ENCODE data around the gene FAM83E. TPM values are rescaled to one million over a fixed set of nuclear protein-coding genes. Genes with fewer than 3 reads are reported as not detected.
A peak's percentile ranks its signal among the peaks of the same experiment; 100 is the strongest.
"Not testable (repeated sequence)": the region's sequence is repeated elsewhere in the genome, so short reads cannot be mapped to it uniquely, and the experiment has no call there.

FAM83E gene
- total RNA-seq, 1 donor from 2014 or later = 8.1 TPM

GRCh38 chr19:48635263-48635965 is 20.5 kb upstream of the FAM83E start:
- Mint-ChIP-seq H3K4me1 (ENCODE audit: unreplicated experiment) (peaks cover 25% of the 10 kb centered on the region), H3K27me3 (no peaks in the 10 kb centered on the region), H3K4me3 (peak overlapping the region; percentile 91), H3K9me3 (no peaks in the 10 kb centered on the region), H3K36me3 (peaks cover 15% of the 10 kb centered on the region), H3K27ac (peak overlapping the region; percentile 96)
- no peak for TF ChIP-seq CTCF (conservative IDR thresholded peaks at IDR 0.05)
- peak; percentile 82 for DNase-seq (ENCODE audit: extremely low spot score, unreplicated experiment)

- H3K4me1 Mint-ChIP-seq (ENCODE audit: unreplicated experiment) = peaks cover 32% of the 10 kb centered on the region
- no peaks in the 10 kb centered on the region for H3K27me3 Mint-ChIP-seq
- peaks cover 15% of the 10 kb centered on the region for H3K36me3 Mint-ChIP-seq
- no peaks in the 10 kb centered on the region for H3K9me3 Mint-ChIP-seq
- DNase-seq (ENCODE audit: extremely low spot score, unreplicated experiment) = peak; percentile 97
- H3K27ac Mint-ChIP-seq = peak overlapping the region; percentile 96
- peak overlapping the region; percentile 86 for H3K4me3 Mint-ChIP-seq
- no peak for TF ChIP-seq CTCF (conservative IDR thresholded peaks at IDR 0.05)
Measured at GRCh38 chr19:48634424-48635262, 19.8 kb upstream of the FAM83E start.

GRCh38 chr19:48634036-48634342 is 19.1 kb upstream of the FAM83E start:
- Mint-ChIP-seq H3K27me3 (no peaks in the 10 kb centered on the region), H3K9me3 (no peaks in the 10 kb centered on the region), H3K4me1 (ENCODE audit: unreplicated experiment) (peaks cover 34% of the 10 kb centered on the region), H3K27ac (peak overlapping the region; percentile 96), H3K36me3 (peaks cover 12% of the 10 kb centered on the region), H3K4me3 (peak overlapping the region; percentile 86)
- no peak for TF ChIP-seq CTCF (conservative IDR thresholded peaks at IDR 0.05)
- no peak for DNase-seq (ENCODE audit: extremely low spot score, unreplicated experiment)

- H3K36me3 Mint-ChIP-seq = peaks cover 6% of the 10 kb centered on the region
- peak overlapping the region; percentile 28 for H3K4me3 Mint-ChIP-seq
- no peaks in the 10 kb centered on the region for H3K27me3 Mint-ChIP-seq
- no peaks in the 10 kb centered on the region for H3K9me3 Mint-ChIP-seq
- peak overlapping the region; percentile 96 for H3K27ac Mint-ChIP-seq
- no peak for TF ChIP-seq CTCF (conservative IDR thresholded peaks at IDR 0.05)
- no peak for DNase-seq (ENCODE audit: extremely low spot score, unreplicated experiment)
- peaks cover 31% of the 10 kb centered on the region for H3K4me1 Mint-ChIP-seq (ENCODE audit: unreplicated experiment)
Measured at GRCh38 chr19:48633148-48634035, 18.5 kb upstream of the FAM83E start.

GRCh38 chr19:48632692-48633147 is 17.8 kb upstream of the FAM83E start:
- H3K27ac Mint-ChIP-seq = peak overlapping the region; percentile 96
- DNase-seq (ENCODE audit: extremely low spot score, unreplicated experiment) = no peak
- H3K9me3 Mint-ChIP-seq = no peaks in the 10 kb centered on the region
- peaks cover 3% of the 10 kb centered on the region for H3K36me3 Mint-ChIP-seq
- no peak for TF ChIP-seq CTCF (conservative IDR thresholded peaks at IDR 0.05)
- peaks cover 28% of the 10 kb centered on the region for H3K4me1 Mint-ChIP-seq (ENCODE audit: unreplicated experiment)
- H3K4me3 Mint-ChIP-seq = peak overlapping the region; percentile 70
- H3K27me3 Mint-ChIP-seq = no peaks in the 10 kb centered on the region

- Mint-ChIP-seq H3K4me1 (ENCODE audit: unreplicated experiment) (peaks cover 28% of the 10 kb centered on the region), H3K27ac (peak overlapping the region; percentile 96), H3K4me3 (peak overlapping the region; percentile 70)
- H3K9me3 Mint-ChIP-seq; H3K27me3 Mint-ChIP-seq; DNase-seq (ENCODE audit: extremely low spot score, unreplicated experiment); H3K36me3 Mint-ChIP-seq: not testable (repeated sequence)
Measured at GRCh38 chr19:48632286-48632685, 17.4 kb upstream of the FAM83E start.

Data from type B pancreatic cell (in vitro differentiated cells).